ENCODE results near the gene GLIS1. TPM values are rescaled to one million over a fixed set of nuclear protein-coding genes. Genes with fewer than 3 reads are reported as not detected.

Gene GLIS1
- total RNA-seq, 1 experiment from 2014 or later: 0.28 TPM

DNA sequence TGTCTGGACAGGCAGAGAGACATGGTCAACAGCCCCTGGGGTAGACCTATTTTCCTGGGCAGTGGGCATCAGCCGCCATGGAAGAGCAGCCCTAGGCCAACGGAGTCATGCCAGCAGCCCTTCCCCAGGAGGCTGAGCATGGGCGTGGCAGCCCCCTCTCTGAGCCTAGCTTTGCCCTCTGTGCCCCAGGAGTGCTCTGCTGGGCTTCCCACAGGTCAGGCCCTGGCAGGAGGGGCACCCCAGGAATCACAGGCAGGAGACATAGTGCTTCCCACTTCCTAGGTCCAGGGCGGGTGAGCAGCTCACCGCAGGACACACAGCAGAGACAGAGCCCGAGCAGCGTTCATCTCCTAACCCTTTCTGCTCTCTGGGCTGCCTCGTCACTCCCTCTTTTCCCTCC lies 132.8 kb downstream of the GLIS1 start:
- no peak overlapping the region for H3K18ac ChIP-seq (ENCODE audit: insufficient read length, low read depth, low read length)
- H4K91ac ChIP-seq (ENCODE audit: insufficient read length, low read depth, low read length): no peak overlapping the region
- H3K56ac ChIP-seq (ENCODE audit: insufficient read length, low read depth, low read length): no peak overlapping the region
- H3K79me2 ChIP-seq (ENCODE audit: insufficient read depth, low read length): no peaks in the 10 kb centered on the region
- H3K14ac ChIP-seq (ENCODE audit: insufficient read depth, low read length): peak overlapping the region; percentile 6; the same call in 1 of the 2 replicates
- no peak overlapping the region for H3K9ac ChIP-seq (ENCODE audit: extremely low read depth, insufficient read length, low read length)
- no peak overlapping the region for H4K5ac ChIP-seq (ENCODE audit: insufficient read length, low read depth, low read length)
- no peaks in the 10 kb centered on the region for H3K4me1 ChIP-seq (ENCODE audit: insufficient read depth, low read length)
- Mint-ChIP-seq H3K4me3 (no peak overlapping the region), H3K27me3 (ENCODE audit: low read depth) (peaks cover 23% of the 10 kb centered on the region), H3K27ac (no peak overlapping the region), H3K9me3 (peaks cover 11% of the 10 kb centered on the region in 2 experiments), H3K36me3 (ENCODE audit: insufficient read depth in 1 of 3, low read depth in 3 of 3) (peaks cover 0 to 11% (median 4%) of the 10 kb centered on the region in 3 experiments; a peak in 4 of 7 replicates), H3K4me1 (peaks cover 8 to 13% of the 10 kb centered on the region in 2 experiments)
- no peak overlapping the region for H2BK20ac ChIP-seq (ENCODE audit: low read depth, low read length, poor library complexity, severe bottlenecking)
- H2AK5ac ChIP-seq (ENCODE audit: insufficient read length, low read length): no peak overlapping the region
- H2BK12ac ChIP-seq (ENCODE audit: insufficient read length, low read depth, low read length): no peak overlapping the region
- H3K4ac ChIP-seq (ENCODE audit: low read depth, low read length): no peak overlapping the region
- H3K23ac ChIP-seq (ENCODE audit: insufficient read length, low read depth, low read length): no peak overlapping the region
- TF ChIP-seq, protein P1, sequence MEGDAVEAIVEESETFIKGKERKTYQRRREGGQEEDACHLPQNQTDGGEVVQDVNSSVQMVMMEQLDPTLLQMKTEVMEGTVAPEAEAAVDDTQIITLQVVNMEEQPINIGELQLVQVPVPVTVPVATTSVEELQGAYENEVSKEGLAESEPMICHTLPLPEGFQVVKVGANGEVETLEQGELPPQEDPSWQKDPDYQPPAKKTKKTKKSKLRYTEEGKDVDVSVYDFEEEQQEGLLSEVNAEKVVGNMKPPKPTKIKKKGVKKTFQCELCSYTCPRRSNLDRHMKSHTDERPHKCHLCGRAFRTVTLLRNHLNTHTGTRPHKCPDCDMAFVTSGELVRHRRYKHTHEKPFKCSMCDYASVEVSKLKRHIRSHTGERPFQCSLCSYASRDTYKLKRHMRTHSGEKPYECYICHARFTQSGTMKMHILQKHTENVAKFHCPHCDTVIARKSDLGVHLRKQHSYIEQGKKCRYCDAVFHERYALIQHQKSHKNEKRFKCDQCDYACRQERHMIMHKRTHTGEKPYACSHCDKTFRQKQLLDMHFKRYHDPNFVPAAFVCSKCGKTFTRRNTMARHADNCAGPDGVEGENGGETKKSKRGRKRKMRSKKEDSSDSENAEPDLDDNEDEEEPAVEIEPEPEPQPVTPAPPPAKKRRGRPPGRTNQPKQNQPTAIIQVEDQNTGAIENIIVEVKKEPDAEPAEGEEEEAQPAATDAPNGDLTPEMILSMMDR (conservative IDR thresholded peaks at IDR 0.05): no peak
- no peak overlapping the region for H3T11ph ChIP-seq (ENCODE audit: low read length)
- no peaks in the 10 kb centered on the region for H4K20me1 ChIP-seq (ENCODE audit: control insufficient read depth, insufficient read depth, insufficient read length)
- H3K23me2 ChIP-seq (ENCODE audit: insufficient read length, low read depth, low read length, poor library complexity, severe bottlenecking): no peaks in the 10 kb centered on the region
- no CpG with 5 or more reads among the region's 8 CpGs for WGBS (ENCODE audit: extremely low coverage, insufficient read length, low lambda C conversion rate)
- no peak overlapping the region for H2BK15ac ChIP-seq (ENCODE audit: low read depth, low read length)
- no peak overlapping the region for H2BK120ac ChIP-seq (ENCODE audit: low read depth, low read length, poor library complexity, severe bottlenecking)
- no peak overlapping the region for H4K8ac ChIP-seq (replicated peaks; ENCODE audit: insufficient read length, low read depth, low read length)
- no peak for DNase-seq
- H2BK5ac ChIP-seq (ENCODE audit: insufficient read length, low read length): no peak overlapping the region
- no peaks in the 10 kb centered on the region for H3K79me1 ChIP-seq (ENCODE audit: insufficient read depth, low read depth, low read length, poor library complexity, severe bottlenecking)
- H3K9me3 ChIP-seq (ENCODE audit: control insufficient read depth, low read depth, low read length): peaks cover 5% of the 10 kb centered on the region
- H3K4me2 ChIP-seq (ENCODE audit: insufficient read depth, insufficient read length, low read length): no peak overlapping the region
- no peaks in the 10 kb centered on the region; the same call in 1 of the 2 replicates for H3K27me3 ChIP-seq (ENCODE audit: insufficient read depth, low read length)
- no peak overlapping the region for H2AFZ ChIP-seq (ENCODE audit: low read length)
- no peak overlapping the region for H3K27ac ChIP-seq (ENCODE audit: insufficient read length, low read depth, low read length)
